Gastrocnemius medialis (tissue), 4 donors: ENCODE measurements around the gene PTPMT1. TPM values are rescaled to one million over a fixed set of nuclear protein-coding genes. Genes with fewer than 3 reads are reported as not detected.
"Not testable (repeated sequence)": the region's sequence is repeated elsewhere in the genome, so short reads cannot be mapped to it uniquely, and the experiment has no call there.

Experiments
- ATAC-seq, 2 donors: fragments of 150-250 bp; one replicate each; pipeline ENCODE4 v1.9.1; 2016
- DNase-seq, 2 donors: peaks; one replicate each; pipeline ENCODE4 v3.0.0-alpha.2; 2019
- H3K27ac ChIP-seq, 4 donors: fragments of 200-600 bp; sonication (generic); 1 replicate in 1 of 4; 2 replicates in 3 of 4; pipeline ENCODE4 v1.5.1; 2016 to 2018; ENCODE audit warnings: mild to moderate bottlenecking in 2 of 4, moderate library complexity in 1 of 4
- H3K27me3 ChIP-seq, 3 donors: fragments of 200-600 bp; sonication (generic) in 2 of 3; 1 replicate in 1 of 3; 2 replicates in 2 of 3; pipeline versions ENCODE4 v1.5.1 to v1.6.0; 2016 to 2019; ENCODE audit warnings: mild to moderate bottlenecking in 1 of 3, moderate library complexity in 1 of 3
- H3K36me3 ChIP-seq, 2 donors: fragments of 200-600 bp; sonication (generic) in 1 of 2; one replicate each; pipeline ENCODE4 v1.5.1; 2017 to 2018
- H3K4me1 ChIP-seq, 2 donors: fragments of 200-600 bp; sonication (generic) in 1 of 2; one replicate each; pipeline ENCODE4 v1.5.1; 2016 to 2017; ENCODE audit warnings: mild to moderate bottlenecking in 2 of 2
- H3K4me3 ChIP-seq, 4 donors: fragments of 200-600 bp; sonication (generic) in 3 of 4; 1 replicate in 1 of 4; 2 replicates in 3 of 4; pipeline ENCODE4 v1.5.1; 2016 to 2019; ENCODE audit warnings: mild to moderate bottlenecking in 2 of 4
- H3K9me3 ChIP-seq, 3 donors: fragments of 200-600 bp; sonication (generic) in 2 of 3; 1 replicate in 1 of 3; 2 replicates in 2 of 3; pipeline ENCODE4 v1.5.1; 2016 to 2019
- POLR2A ChIP-seq, 2 donors: fragments of 450-650 bp; IDR thresholded peaks; one replicate each; pipeline ENCODE4 v1.6.1; 2017; ENCODE audit warnings: antibody characterized with exemption in 2 of 2, mild to moderate bottlenecking in 2 of 2, moderate library complexity in 2 of 2
- in situ Hi-C, 4 donors: fragments of 200-750 bp; cut with MboI; loops; one replicate each; pipeline versions ENCODE4 v1.15.0 to v1.8.0; 2017; ENCODE audit warnings: low sequenced_read_pairs in 4 of 4
- intact Hi-C: fragments of 100-400 bp; cut with DNase I; formaldehyde crosslinking; loops from one replicate; pipeline ENCODE4 v1.15.1; 2023; ENCODE audit warnings: low total_unique reads
- total RNA-seq, 4 donors: library from RNA; depleted of rRNA; stranded (reverse); fragments of >200 nt; gene quantifications; one replicate each; pipeline versions ENCODE4 v1.1.0 to v1.2.3, GENCODE V29; 2016
- TF ChIP-seq, protein P1 (sequence below), 5 experiments: fragments of 450-650 bp in 3 of 5; fragments of 200-600 bp in 2 of 5; sonication (generic) in 2 of 5; IDR thresholded peaks in 4 of 5; conservative IDR thresholded peaks in 1 of 5; 1 replicate in 4 of 5; 2 replicates in 1 of 5; pipeline ENCODE4 v1.5.1; 2016 to 2019; ENCODE audit warnings: antibody characterized with exemption in 5 of 5, mild to moderate bottlenecking in 3 of 5, moderate library complexity in 3 of 5

PTPMT1 gene
- total RNA-seq, 4 donors from 2014 or later, result 58.2 to 87.9 (median 79.8) TPM

DNA sequence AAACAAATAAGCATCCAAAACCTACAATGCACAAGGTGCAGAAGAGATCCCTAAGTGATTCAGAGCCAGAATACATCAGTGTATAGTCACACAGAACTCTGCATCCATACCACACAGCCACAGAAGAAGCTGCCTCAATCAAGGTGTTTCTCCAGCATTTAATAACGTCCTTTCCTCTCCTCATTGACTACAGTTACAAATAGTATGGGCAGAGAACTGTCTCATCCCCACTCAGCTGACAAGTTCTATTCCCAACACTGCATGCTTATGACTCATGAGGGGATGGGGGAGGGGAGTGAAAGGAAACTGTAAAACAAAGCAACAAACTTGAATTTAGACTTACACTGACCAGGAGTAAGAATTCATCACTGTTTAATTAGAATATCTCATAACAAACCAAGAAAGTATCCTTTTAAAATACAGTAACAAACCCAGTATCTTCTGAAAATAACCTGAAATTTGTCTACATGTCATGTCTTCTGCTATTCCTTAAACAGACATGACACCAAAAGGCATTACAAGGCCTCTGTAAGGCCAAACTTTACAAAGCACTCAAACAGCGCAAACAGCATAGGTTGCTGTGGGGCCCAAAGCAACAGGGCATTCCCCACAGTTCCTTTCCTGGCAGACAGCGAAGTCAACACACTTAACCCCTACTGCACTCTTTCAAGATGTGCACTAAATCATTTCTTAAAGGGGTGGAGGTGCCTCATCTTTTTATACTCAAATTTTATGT lies 41.7 kb upstream of the PTPMT1 start:
- intact Hi-C loops, result loop anchor here (2.0 kb wide), 1 partner anchor 29 kb away; the partner anchor contains the start of gene CELF1
- ATAC-seq (peak; percentile 92 to 94), DNase-seq (peak; percentile 51 to 68)
- H3K27ac ChIP-seq, result peak overlapping the region; percentile 87 to 94 (median 91)
- no peaks in the 10 kb centered on the region for H3K27me3 ChIP-seq
- H3K9me3 ChIP-seq, result no peaks in the 10 kb centered on the region
- TF ChIP-seq, protein P1, sequence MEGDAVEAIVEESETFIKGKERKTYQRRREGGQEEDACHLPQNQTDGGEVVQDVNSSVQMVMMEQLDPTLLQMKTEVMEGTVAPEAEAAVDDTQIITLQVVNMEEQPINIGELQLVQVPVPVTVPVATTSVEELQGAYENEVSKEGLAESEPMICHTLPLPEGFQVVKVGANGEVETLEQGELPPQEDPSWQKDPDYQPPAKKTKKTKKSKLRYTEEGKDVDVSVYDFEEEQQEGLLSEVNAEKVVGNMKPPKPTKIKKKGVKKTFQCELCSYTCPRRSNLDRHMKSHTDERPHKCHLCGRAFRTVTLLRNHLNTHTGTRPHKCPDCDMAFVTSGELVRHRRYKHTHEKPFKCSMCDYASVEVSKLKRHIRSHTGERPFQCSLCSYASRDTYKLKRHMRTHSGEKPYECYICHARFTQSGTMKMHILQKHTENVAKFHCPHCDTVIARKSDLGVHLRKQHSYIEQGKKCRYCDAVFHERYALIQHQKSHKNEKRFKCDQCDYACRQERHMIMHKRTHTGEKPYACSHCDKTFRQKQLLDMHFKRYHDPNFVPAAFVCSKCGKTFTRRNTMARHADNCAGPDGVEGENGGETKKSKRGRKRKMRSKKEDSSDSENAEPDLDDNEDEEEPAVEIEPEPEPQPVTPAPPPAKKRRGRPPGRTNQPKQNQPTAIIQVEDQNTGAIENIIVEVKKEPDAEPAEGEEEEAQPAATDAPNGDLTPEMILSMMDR (IDR thresholded peaks at IDR 0.05 in 4 of 5, conservative IDR thresholded peaks at IDR 0.05 in 1 of 5), result no peak
- peak in 1 of 2 donors; percentile 15 for TF ChIP-seq POLR2A (IDR thresholded peaks at IDR 0.05)
- H3K36me3 ChIP-seq, result no peaks in the 10 kb centered on the region
- peaks cover 91 to 95% of the 10 kb centered on the region in 2 donors for H3K4me1 ChIP-seq
- H3K4me3 ChIP-seq, result peak overlapping the region in 3 of 4 donors; percentile 3 to 28 (median 24)
- in situ Hi-C loops, result no loop called here

DNA sequence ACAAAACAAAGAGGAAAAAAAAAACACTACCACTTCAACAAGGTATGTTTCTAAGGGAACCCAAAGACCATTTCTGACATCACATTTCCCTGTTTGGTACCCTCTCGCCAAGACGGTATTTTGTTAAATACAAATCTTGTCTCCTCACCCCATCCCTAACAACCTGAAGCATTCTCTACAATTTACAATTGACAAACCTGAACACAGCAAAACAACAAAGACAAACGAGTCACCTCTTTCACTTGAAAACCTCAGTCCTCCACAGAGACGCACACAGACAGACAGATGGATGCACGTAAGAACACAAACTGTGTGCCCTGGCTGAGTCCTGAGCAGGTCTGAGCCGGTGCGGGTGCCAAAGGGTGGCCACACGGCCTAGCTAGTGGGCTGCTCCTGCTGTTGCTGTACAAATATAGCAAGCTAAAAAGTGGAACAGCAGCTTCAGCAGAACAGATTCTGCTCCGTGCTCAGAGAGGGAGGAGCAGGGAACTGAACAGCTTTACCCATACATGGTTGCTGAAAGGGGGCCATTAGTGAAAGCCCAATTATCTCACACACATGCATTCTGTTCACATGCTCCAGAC lies 41.0 kb upstream of the PTPMT1 start:
- DNase-seq (peak in 1 of 2 donors; percentile 55), ATAC-seq (peak; percentile 21 to 23)
- Histone ChIP-seq H3K4me3 (peak overlapping the region; percentile 3 to 36 (median 26)), H3K9me3 (no peaks in the 10 kb centered on the region), H3K27ac (peak overlapping the region; percentile 87 to 94 (median 91)), H3K4me1 (peaks cover 87 to 88% of the 10 kb centered on the region in 2 donors), H3K36me3 (no peaks in the 10 kb centered on the region), H3K27me3 (no peaks in the 10 kb centered on the region)
- in situ Hi-C loops (no loop called here), intact Hi-C loops (loop anchor here (2.0 kb wide), 1 partner anchor 28 kb away; the partner anchor contains the start of gene CELF1)
- TF ChIP-seq POLR2A (IDR thresholded peaks at IDR 0.05), result peak in 1 of 2 donors; percentile 55
- TF ChIP-seq, protein P1 (IDR thresholded peaks at IDR 0.05 in 4 of 5, conservative IDR thresholded peaks at IDR 0.05 in 1 of 5), result no peak

DNA sequence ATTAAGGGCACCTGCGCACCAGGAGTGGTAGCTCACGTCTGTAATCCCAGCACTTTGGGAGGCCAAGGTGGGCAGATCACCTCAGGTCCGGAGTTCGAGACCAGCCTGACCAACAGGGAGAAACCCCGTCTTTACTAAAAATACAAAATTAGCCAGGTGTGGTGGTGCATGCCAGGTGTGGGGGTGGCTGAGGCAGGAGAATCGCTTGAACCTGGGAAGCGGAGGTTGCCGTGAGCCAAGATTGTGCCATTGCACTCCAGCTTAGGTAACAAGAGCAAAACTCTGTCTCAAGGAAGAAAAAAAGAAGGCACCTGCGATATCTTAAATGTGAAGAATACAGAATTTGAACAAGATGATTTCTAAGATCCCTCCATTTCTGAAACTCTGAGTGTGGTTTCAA lies 39.4 kb upstream of the PTPMT1 start:
- H3K36me3 ChIP-seq, in situ Hi-C loops, ATAC-seq, H3K27me3 ChIP-seq, H3K4me3 ChIP-seq, intact Hi-C loops, H3K9me3 ChIP-seq: not testable (repeated sequence)
- peak overlapping the region; percentile 87 to 94 (median 91) for H3K27ac ChIP-seq
- peak in 1 of 2 donors; percentile 11 for DNase-seq
- H3K4me1 ChIP-seq, result peaks cover 76 to 83% of the 10 kb centered on the region in 2 donors

DNA sequence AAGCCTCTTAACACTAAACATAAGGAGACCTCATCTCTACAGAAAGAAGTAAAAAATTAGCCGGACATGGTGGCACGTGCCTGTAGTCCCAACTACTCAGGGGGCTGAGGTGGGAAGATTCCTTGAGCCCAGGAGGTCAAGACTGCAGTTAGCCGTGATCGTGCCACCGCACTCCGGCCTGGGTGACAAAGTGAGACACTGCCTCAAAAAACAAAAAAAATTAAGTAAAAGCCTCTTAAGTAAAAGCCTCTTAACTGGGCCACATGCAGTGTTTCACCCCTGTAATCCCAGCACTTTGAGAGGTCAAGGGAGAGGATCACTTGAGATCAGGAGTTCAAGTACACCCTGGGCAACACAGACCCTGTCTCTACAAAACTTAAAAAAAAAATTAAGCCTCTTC lies 38.2 kb upstream of the PTPMT1 start:
- Histone ChIP-seq H3K4me3 (no peak overlapping the region), H3K27me3 (no peaks in the 10 kb centered on the region), H3K27ac (peak overlapping the region; percentile 87 to 94 (median 91)), H3K9me3 (no peaks in the 10 kb centered on the region), H3K4me1 (peaks cover 76 to 83% of the 10 kb centered on the region in 2 donors), H3K36me3 (no peaks in the 10 kb centered on the region)
- TF ChIP-seq, protein P1 (IDR thresholded peaks at IDR 0.05 in 4 of 5, conservative IDR thresholded peaks at IDR 0.05 in 1 of 5), result no peak
- no peak for TF ChIP-seq POLR2A (IDR thresholded peaks at IDR 0.05)
- ATAC-seq (no peak), DNase-seq (no peak)
- intact Hi-C loops (no loop called here), in situ Hi-C loops (no loop called here)

DNA sequence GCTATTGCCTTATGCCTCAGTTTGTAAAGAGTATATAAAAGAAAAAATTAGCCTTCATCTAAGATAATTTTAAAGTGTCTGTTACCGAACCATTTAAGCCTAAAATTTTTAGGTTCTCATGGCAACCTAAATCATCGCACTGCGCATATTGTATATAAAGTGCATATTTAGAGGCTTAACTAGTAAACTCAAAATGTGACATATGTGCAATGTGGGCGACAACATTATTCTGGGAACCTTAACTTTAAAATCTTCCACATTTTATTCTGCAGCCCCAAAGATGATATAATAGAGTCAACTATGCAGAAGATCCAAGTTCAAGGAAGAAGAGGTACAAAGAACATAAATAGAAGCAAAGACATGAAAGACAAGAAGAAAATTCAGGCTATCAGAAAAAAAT lies 35.4 kb upstream of the PTPMT1 start:
- TF ChIP-seq, protein P1 (IDR thresholded peaks at IDR 0.05 in 4 of 5, conservative IDR thresholded peaks at IDR 0.05 in 1 of 5), result no peak
- TF ChIP-seq POLR2A (IDR thresholded peaks at IDR 0.05), result no peak
- ATAC-seq (no peak), DNase-seq (no peak)
- H3K4me3 ChIP-seq, result no peak overlapping the region
- in situ Hi-C loops, result no loop called here
- intact Hi-C loops, result no loop called here
- peaks cover 76 to 80% of the 10 kb centered on the region in 2 donors for H3K4me1 ChIP-seq
- peak overlapping the region; percentile 27 to 66 (median 54) for H3K27ac ChIP-seq
- no peaks in the 10 kb centered on the region for H3K27me3 ChIP-seq
- H3K9me3 ChIP-seq, result no peaks in the 10 kb centered on the region
- H3K36me3 ChIP-seq, result no peaks in the 10 kb centered on the region

DNA sequence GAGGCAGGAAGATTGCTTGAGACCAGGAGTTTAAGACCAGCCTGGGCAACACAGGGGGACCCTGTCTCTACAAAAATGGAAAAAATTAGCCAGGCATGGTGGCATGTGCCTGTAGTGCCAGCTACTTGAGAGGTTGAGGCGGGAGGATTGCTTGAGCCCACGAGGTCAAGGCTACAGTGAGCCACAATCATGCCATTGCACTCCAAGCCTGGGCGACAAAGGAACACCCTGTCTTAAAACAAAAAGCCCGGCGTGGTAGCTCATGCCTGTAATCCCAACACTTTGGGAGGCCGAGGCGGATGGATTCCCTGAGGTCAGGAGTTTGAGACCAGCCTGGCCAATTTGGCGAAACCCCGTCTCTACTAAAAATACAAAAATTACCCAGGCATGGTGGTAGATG lies 34.7 kb upstream of the PTPMT1 start:
- intact Hi-C loops, in situ Hi-C loops, H3K4me3 ChIP-seq, H3K9me3 ChIP-seq, H3K27me3 ChIP-seq, DNase-seq, ATAC-seq, H3K36me3 ChIP-seq: not testable (repeated sequence)
- H3K27ac ChIP-seq, result peak overlapping the region; percentile 27 to 66 (median 54)
- H3K4me1 ChIP-seq, result peaks cover 77 to 81% of the 10 kb centered on the region in 2 donors
